Measurements from ENCODE around the gene HPDL.

DNA sequence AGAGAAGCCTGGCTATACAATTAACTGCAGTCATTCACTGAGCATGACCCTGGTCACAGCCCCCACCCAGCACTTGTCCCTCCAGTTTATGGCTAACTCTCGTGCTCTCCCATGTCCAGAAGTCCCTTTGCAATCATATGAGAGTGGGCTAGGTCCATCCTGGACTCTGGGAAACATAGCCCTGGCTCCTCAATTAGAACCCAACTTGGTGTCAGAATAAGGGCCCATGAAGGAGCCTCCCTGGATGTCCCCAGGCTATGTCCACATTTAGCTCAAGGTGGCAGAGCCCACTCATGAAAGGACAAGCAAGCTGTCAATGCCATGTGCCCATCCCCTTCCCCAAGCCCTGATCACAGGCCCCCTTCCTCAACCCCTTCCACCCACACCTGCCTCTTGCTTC lies 27.4 kb upstream of the HPDL start:
- TF ChIP-seq POLR2AphosphoS5 (IDR thresholded peaks at IDR 0.05; ENCODE audit: low read depth, low read length): no peak
- TF ChIP-seq POLR2A (IDR thresholded peaks at IDR 0.05; ENCODE audit: low read depth, low read length): no peak
- TF ChIP-seq PAX5 (IDR thresholded peaks at IDR 0.05; ENCODE audit: insufficient read depth, low read length, severe bottlenecking): no peak
- TF ChIP-seq TAF1 (IDR thresholded peaks at IDR 0.05; ENCODE audit: low read depth, low read length): no peak
- no peak for TF ChIP-seq SPI1 (IDR thresholded peaks at IDR 0.05; ENCODE audit: low read depth, low read length)
